ENCODE results near the gene SEPTIN11.
"Not testable (repeated sequence)": the region's sequence is repeated elsewhere in the genome, so short reads cannot be mapped to it uniquely, and the experiment has no call there.

The SEPTIN11 gene

DNA sequence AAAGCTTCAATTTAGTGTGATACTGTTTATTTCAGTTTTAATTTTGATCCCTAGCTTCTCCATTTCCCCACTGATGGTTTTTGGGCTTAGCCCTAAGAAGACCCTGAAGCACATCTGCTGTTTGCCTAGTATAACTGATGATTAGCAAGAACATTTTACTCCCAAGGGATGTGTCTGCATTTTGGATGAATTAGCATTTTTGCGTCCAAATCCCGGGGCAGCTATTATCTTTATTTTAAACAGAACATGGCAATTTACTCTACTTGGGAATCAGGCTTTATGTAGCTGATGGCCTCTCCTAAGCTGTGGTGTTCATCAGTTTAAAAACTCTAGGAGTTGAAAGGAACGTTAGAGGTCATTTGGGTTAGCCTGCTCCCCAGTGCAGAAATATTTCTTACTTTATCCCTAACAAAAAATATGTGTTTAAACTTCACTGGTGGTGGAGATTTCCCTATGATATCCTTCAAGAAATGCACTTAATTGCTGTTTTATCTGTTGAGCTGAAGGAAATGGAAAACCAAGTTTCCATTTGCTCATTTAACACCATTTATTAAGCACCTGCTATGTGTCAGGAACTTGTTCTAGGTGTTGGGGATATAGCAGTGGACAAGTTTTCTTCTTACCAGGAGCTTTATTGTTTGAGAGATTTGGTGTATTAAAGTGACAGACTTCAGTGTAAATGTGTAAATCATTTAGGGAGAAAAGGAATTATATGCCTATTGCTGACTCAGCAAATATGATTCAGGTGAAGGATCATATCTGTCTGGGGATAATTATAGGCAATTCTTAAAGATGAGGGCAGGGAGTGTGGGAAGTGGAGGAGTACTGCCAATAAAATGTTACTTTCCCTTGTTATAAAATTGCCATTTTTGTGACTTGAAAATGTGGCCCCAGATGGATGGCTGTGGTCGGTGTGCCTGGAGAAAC, 3.4 kb downstream of the SEPTIN11 start:
- no peak for DNase-seq

DNA sequence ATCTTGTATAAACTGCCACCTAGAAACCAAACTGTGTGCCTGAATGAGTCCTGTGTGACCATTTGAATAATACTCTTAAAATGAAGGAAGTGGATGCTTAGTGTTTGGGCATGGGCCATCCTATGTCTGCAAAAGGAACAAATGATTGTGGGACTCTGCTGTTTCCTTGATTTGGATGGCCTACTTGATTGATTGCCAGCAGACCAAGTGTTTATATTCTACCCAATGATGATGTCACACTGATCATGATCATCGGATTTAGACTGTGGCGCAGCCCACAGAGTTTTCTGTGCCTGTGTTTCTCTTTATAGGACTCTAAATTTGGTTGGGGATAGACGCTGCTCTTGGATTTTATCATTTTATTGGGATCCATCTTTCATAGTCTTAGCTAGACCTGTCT, 4.4 kb downstream of the SEPTIN11 start:
- DNase-seq: no peak

GRCh38 chr4:76954489-76954888, 4.9 kb downstream of the SEPTIN11 start:
- DNase-seq: no peak

DNA sequence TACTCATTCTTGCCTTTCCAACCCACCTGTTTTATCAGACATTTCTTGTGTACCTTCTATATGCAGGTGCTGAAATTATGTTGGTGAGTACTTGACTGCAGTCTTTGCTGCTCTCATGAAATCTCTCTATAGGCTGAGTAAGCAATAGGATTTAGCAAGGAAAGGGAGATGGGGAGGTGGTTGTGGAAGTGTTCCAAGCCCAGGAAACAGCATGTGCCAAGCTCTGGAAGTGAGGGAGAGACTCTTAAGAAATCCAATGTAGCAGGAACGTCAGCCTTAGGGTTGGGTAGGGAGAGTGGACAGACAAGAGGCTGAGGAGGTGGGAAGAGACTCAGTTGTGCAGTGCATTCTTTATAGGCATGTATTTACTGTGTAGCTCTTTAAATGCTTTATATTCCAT, 5.6 kb downstream of the SEPTIN11 start:
- DNase-seq: no peak

GRCh38 chr4:76957004-76957738, 7.6 kb downstream of the SEPTIN11 start:
- no peak for DNase-seq

- no peak for DNase-seq
Measured at GRCh38 chr4:76958891-76959290, 9.3 kb downstream of the SEPTIN11 start.

DNA sequence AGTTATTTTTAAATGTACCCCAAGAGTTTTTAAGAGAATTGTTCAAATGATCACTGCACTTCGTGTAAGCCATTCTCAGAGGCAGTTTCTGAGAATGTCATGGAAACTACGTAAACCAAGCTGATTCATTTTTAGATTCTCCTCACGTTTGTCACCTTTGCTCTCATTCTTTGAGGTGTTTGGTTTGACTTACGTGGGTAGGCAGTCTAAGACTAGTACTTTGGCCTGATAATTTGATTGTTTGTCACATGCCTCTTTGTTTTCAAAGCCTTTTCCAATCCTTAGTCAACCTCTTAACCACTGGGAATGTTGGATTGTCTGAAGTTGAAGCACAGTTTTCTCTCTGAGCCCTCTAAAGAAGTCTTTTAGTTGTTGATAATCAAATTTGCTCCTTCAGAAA, 10.5 kb downstream of the SEPTIN11 start:
- no peak for DNase-seq

- DNase-seq: no peak
Measured at GRCh38 chr4:76962406-76963130, 13.0 kb downstream of the SEPTIN11 start.

GRCh38 chr4:76963131-76963750, 13.7 kb downstream of the SEPTIN11 start:
- DNase-seq: no peak

GRCh38 chr4:76963927-76964326, 14.4 kb downstream of the SEPTIN11 start:
- DNase-seq: not testable (repeated sequence)

- DNase-seq: no peak
Measured at GRCh38 chr4:76964769-76965168, 15.2 kb downstream of the SEPTIN11 start.

DNA sequence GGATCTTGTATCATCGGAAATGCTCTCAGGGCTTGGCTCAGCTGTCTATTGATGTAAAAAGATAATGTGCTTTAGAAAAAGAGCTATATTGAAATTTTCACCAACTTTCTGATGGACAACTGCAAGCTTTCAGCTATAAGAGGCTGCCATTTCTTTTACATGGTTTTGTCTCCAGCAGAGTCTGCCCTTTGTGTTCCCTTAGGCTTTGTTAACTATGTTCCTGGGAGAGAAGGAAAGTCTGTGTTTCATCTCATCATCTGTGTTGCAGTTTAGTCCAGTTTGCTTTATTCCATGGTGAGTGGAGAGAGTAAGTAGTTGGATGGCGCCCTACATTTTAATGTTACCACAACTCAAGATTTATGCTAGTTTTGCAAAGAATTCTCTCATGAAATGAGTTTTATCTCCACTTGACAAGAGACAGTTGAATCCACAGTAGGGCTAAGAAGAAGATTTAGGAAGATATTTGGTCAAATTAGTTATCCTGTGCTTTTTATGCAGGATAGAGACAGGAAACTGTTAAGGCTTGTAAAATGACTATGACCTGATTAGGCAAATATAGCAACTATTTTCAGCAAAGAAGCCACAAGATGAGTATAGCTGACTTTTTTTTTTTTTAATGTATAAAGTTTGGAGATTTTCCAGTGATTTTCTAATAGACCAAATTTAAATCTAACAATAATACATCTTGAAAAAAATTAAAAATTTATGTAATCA, 16.5 kb downstream of the SEPTIN11 start:
- DNase-seq: no peak

GRCh38 chr4:76968937-76969336, 19.4 kb downstream of the SEPTIN11 start:
- DNase-seq: no peak

- DNase-seq: no peak
Measured at GRCh38 chr4:76969495-76969894, 19.9 kb downstream of the SEPTIN11 start.

DNA sequence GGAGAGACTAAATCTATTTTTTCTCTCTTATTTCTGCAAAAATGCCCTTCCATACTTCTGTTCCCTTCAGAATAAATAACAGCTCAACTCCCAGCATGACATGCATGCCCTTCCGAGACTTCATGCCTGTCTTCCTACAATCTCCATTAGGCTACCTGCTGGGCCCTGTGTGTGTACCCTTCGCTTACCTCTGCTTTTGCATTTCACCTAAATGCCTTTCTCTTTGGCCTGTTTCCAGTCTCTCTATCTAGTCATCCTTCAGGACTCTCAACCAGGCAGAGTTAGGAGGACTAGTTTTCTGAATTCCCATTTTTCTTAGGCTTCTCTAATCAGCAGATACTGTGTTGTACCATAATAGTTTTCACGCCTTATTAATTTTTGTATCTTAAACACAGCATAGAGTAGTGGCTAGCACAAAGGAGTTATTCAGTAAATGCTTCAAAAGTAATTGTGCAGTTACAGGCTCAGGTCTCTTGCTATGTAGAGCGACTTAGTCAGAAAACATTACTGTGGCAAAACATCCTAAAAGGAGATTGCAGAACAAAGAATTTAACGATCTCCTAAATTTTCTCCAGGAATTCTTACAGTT, 20.5 kb downstream of the SEPTIN11 start:
- DNase-seq: no peak

- DNase-seq: no peak
Measured at GRCh38 chr4:76972306-76972705, 22.8 kb downstream of the SEPTIN11 start.

DNA sequence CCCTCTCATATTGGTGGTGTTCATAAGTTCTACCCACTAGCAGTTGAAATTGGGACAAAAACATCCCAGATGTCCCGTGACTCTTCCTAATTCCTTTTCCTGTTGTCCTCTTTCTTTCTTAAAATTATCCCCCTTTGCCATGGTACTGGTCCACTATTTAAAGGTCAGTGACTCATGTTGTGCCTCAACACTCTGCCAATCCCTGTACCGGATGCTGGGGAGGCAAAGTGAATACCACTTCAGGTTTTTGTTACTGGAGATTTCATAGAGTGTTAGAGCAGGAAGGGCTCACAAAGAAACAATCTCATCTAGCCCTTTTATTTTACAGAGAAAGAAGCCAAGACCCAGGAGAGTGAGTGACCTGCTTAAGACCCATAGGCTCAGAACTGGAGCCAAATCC, 24.6 kb downstream of the SEPTIN11 start:
- no peak for DNase-seq

DNA sequence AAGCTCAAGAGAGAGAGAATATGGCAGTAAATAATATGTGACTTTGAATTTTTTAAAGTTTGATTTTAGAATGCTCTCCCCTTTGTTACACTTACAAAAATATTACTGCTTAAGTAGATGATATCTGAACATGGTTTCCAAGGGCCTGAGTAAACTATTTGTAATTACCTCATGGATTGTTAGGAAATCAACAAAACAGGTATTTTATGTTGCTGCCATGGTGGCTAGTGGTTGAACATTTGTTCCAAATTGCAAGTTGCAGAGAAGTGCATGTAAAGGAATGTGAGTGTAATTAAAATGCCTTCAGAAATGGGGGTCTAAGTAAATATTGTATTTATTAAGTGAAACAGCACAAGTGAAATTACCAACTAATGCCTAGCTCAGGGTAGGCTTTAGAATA, 27.6 kb downstream of the SEPTIN11 start:
- no peak for DNase-seq

GRCh38 chr4:76977736-76978350, 28.3 kb downstream of the SEPTIN11 start:
- DNase-seq: no peak

GRCh38 chr4:76979236-76979635, 29.7 kb downstream of the SEPTIN11 start:
- DNase-seq: no peak

GRCh38 chr4:76980261-76980660, 30.7 kb downstream of the SEPTIN11 start:
- no peak for DNase-seq
